ENCODE measurements around the gene CTNNBL1.

CTNNBL1 gene

DNA sequence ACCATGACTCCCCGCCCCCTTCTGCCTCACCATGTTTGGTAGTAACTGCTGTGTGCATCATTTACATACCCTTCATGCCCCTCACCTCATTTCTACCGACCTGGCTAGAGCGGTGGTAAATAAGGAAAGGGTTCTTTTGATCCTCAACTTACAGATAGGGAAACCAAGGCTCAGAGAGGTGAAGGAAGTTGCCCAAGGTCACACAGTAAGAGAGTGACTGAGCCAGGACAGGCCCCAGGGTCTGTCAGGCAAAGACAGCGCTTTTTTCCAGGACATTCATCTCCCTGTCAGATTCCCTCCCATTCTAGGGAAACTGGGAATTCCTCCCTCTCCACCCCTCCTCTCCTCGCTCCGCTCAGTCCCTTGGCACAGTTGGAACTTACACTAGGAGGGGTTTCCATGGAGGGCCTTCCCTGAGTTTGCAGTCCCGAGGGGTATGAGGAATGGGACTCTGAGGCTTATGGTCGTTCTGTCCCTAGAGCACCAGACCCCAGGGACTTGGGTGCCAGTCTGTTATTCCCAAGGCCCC, 211.1 kb downstream of the CTNNBL1 start:
- H3K4me3 ChIP-seq (ENCODE audit: low read depth, low read length): no peak overlapping the region
- no peak for DNase-seq (ENCODE audit: low read depth)
- TF ChIP-seq, protein P1, sequence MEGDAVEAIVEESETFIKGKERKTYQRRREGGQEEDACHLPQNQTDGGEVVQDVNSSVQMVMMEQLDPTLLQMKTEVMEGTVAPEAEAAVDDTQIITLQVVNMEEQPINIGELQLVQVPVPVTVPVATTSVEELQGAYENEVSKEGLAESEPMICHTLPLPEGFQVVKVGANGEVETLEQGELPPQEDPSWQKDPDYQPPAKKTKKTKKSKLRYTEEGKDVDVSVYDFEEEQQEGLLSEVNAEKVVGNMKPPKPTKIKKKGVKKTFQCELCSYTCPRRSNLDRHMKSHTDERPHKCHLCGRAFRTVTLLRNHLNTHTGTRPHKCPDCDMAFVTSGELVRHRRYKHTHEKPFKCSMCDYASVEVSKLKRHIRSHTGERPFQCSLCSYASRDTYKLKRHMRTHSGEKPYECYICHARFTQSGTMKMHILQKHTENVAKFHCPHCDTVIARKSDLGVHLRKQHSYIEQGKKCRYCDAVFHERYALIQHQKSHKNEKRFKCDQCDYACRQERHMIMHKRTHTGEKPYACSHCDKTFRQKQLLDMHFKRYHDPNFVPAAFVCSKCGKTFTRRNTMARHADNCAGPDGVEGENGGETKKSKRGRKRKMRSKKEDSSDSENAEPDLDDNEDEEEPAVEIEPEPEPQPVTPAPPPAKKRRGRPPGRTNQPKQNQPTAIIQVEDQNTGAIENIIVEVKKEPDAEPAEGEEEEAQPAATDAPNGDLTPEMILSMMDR (IDR thresholded peaks at IDR 0.05; ENCODE audit: low read depth, low read length): no peak
- TF ChIP-seq MYC (IDR thresholded peaks at IDR 0.05; ENCODE audit: low read depth, low read length) (no peak), POLR2A (IDR thresholded peaks at IDR 0.05; ENCODE audit: extremely low read depth, insufficient read length) (no peak)
- TF ChIP-seq, protein P2, sequence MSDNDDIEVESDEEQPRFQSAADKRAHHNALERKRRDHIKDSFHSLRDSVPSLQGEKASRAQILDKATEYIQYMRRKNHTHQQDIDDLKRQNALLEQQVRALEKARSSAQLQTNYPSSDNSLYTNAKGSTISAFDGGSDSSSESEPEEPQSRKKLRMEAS (IDR thresholded peaks at IDR 0.05; ENCODE audit: low read depth, low read length): no peak

DNA sequence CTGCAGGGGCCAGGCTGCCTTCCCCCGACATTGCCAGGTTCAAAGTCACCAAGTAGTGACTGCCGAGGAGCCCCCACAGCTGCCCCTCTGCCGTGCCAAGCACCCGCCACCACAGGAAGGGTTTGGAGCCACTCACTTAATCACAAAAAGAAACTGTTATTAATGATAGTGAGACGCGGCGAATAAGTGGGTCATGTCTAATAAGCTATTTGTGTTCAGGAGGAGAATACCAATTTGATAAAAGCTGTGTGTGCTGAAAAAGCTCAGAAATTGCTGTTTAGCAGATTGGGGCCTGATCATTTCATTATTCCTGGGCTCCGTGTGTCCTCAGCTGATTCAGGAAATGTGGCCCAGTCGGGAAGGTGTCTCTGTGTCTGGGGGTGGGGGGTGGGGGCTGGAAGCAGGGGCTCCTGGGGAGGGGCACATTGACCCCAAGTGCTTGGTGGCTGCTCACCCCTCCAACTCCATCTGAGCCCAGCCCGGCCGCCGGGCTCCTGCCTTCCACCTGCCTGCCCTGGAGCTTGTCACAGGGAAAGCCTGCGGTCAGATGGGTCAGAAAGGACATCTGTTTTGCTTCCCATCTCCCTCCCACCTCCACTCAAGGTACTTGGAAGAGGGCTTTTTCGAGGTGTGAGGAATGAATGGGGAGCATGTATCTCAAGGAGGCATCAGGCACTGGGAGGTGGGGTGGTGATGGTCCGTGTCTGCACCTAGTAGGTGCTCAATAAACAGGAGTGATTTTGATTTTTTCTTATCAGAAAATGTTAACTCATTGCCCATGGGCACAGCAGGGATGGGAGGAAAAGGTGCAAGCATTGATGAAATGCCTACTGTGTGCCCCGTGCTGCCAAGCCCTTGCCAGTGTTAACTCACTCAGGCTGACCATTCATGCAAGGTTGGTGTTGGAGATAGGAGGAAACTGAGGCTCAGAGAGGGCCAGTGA, 212.1 kb downstream of the CTNNBL1 start:
- DNase-seq (ENCODE audit: low read depth): no peak
- H3K4me3 ChIP-seq (ENCODE audit: low read depth, low read length): no peak overlapping the region
- TF ChIP-seq, protein P1 (IDR thresholded peaks at IDR 0.05; ENCODE audit: low read depth, low read length): no peak
- no peak for TF ChIP-seq MYC (IDR thresholded peaks at IDR 0.05; ENCODE audit: low read depth, low read length)
- TF ChIP-seq POLR2A (IDR thresholded peaks at IDR 0.05; ENCODE audit: extremely low read depth, insufficient read length): no peak
- TF ChIP-seq, protein P2 (IDR thresholded peaks at IDR 0.05; ENCODE audit: low read depth, low read length): no peak

DNA sequence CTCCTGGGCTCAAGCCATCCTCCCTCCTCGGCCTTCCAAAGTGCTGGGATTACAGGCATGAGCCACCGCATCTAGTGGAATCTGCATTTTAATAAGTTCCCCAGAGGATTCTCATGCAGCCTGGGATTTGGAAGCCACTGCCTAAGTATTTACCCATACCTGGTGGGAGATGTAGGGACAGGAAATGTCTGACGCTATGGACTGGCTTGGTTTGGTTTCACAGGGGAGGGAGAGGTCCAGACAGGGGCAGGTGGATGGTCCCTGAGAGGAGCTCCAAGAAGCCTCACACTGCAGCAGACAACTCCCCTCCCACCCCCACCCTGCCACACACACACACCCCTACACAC, 213.5 kb downstream of the CTNNBL1 start:
- TF ChIP-seq MYC (IDR thresholded peaks at IDR 0.05; ENCODE audit: low read depth, low read length) (no peak), POLR2A (IDR thresholded peaks at IDR 0.05; ENCODE audit: extremely low read depth, insufficient read length) (no peak)
- TF ChIP-seq, protein P1 (IDR thresholded peaks at IDR 0.05; ENCODE audit: low read depth, low read length): no peak
- TF ChIP-seq, protein P2 (IDR thresholded peaks at IDR 0.05; ENCODE audit: low read depth, low read length): no peak
- no peak for DNase-seq (ENCODE audit: low read depth)
- H3K4me3 ChIP-seq (ENCODE audit: low read depth, low read length): no peak overlapping the region

DNA sequence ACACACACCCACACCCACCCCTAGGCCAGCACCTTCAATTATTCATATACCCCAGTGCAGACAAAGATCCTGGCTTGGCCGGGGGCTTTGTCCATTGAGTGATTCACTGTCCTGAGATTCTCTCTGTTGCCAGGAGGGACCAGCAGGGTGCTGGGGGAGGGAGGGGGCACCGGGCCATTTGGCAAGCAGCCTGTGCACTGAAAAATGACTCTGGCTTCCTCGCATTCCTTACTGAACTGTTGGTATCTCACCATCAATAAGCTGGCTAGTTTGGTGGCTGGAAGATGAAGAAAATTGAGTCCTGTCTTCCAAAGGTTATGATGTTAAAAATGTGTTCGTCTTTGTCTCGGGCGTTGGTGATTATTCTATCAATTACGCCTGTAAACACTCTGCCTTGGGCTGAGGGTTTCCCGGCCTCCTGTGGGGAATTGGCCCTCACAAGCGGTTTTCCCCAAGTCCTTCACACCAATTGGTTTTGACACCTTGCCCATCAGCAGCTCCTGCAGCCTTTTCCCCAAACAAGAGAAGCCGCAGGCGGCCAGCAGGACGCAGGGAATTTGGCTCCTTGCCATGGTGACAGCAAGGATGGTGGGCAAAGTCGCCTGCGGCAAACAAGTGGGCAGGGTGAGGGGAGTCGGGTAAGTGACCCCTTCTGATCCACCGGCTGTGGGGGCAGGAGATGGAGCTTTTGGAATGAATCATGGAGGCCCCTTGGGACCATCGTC, 214.0 kb downstream of the CTNNBL1 start:
- TF ChIP-seq, protein P1 (IDR thresholded peaks at IDR 0.05; ENCODE audit: low read depth, low read length): no peak
- TF ChIP-seq POLR2A (IDR thresholded peaks at IDR 0.05; ENCODE audit: extremely low read depth, insufficient read length): no peak
- TF ChIP-seq, protein P2 (IDR thresholded peaks at IDR 0.05; ENCODE audit: low read depth, low read length): no peak
- no peak for TF ChIP-seq MYC (IDR thresholded peaks at IDR 0.05; ENCODE audit: low read depth, low read length)
- H3K4me3 ChIP-seq (ENCODE audit: low read depth, low read length): no peak overlapping the region
- DNase-seq (ENCODE audit: low read depth): no peak

DNA sequence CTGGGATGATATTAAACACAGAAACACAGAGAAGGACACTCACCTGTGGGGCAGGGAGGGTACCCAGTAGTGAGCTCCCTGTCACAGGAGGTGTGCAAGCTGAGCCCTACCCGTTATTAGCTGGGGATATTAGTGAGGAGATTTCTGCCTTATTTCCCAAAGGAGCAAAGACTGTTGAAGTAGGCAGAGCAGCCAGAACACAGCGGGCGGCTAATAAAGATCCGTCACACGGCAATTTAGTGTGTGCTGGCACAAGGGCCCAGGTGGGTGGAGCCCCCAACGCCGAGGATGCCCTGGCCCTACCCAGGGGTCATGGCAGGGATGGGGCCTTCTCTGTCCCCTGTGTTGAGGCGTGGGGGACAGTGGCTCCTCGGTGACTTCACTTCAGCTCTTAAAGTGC, 217.4 kb downstream of the CTNNBL1 start:
- DNase-seq (ENCODE audit: low read depth): no peak
- no peak overlapping the region for H3K4me3 ChIP-seq (ENCODE audit: low read depth, low read length)
- no peak for TF ChIP-seq MYC (IDR thresholded peaks at IDR 0.05; ENCODE audit: low read depth, low read length)
- TF ChIP-seq, protein P2 (IDR thresholded peaks at IDR 0.05; ENCODE audit: low read depth, low read length): no peak
- TF ChIP-seq, protein P1 (IDR thresholded peaks at IDR 0.05; ENCODE audit: low read depth, low read length): no peak
- TF ChIP-seq POLR2A (IDR thresholded peaks at IDR 0.05; ENCODE audit: extremely low read depth, insufficient read length): no peak

All from NB4 (cell line).